H1 (cell line): ENCODE measurements around the gene LYPD6. TPM values are rescaled to one million over a fixed set of nuclear protein-coding genes. Genes with fewer than 3 reads are reported as not detected.

ENCODE experiments used
- CTCF ChIA-PET: fragments of 300-600 bp; sonication (Branson Sonifier 250); formaldehyde crosslinking; loops from one replicate; lab custom pipeline; 2021; ENCODE audit not compliant: partially characterized antibody; lab: Charles Lee
- POLR2A ChIA-PET: fragments of 300-600 bp; sonication (Branson Sonifier 250); formaldehyde crosslinking; loops from one replicate; lab custom pipeline; 2021; ENCODE audit warnings: inconsistent platforms; ENCODE audit not compliant: partially characterized antibody; lab: Charles Lee
- DNase-seq, 2 experiments: peaks; one replicate each; pipeline versions ENCODE4 v3.0.0 to v3.0.0-alpha.2; 2010 to 2022; ENCODE audit warnings: low spot score in 2 of 2, low read depth in 1 of 2, mixed read lengths in 1 of 2
- FAIRE-seq: peaks from 2 replicates; lab custom pipeline; 2011; peaks lifted over from hg19 to GRCh38; lab: Jason Lieb, UNC
- H2AFZ ChIP-seq: 2 replicates; pipeline ENCODE4 v1.8.1; 2012; ENCODE audit warnings: low read length, inconsistent platforms
- H2AK5ac ChIP-seq: 2 replicates; pipeline ENCODE4 v1.6.1; 2013; ENCODE audit warnings: low read depth, low read length
- H2BK120ac ChIP-seq: replicated peaks from 2 replicates; pipeline ENCODE3; 2013; ENCODE audit warnings: low read depth, low read length, inconsistent platforms
- H2BK12ac ChIP-seq: 2 replicates; pipeline ENCODE4 v1.6.1; 2013; ENCODE audit warnings: low read depth, low read length
- H2BK15ac ChIP-seq: 2 replicates; pipeline ENCODE4 v1.6.1; 2013; ENCODE audit warnings: low read length
- H2BK20ac ChIP-seq: 2 replicates; pipeline ENCODE4 v1.6.1; 2013; ENCODE audit warnings: low read length
- H2BK5ac ChIP-seq: 2 replicates; pipeline ENCODE4 v1.6.1; 2013; ENCODE audit warnings: low read depth, low read length
- H3K14ac ChIP-seq: 2 replicates; pipeline ENCODE4 v1.6.1; 2013; ENCODE audit warnings: inconsistent platforms; ENCODE audit not compliant: insufficient read length
- H3K18ac ChIP-seq: 2 replicates; pipeline ENCODE4 v1.6.1; 2013; ENCODE audit warnings: low read length; ENCODE audit errors: extremely low read depth
- H3K23ac ChIP-seq: 2 replicates; pipeline ENCODE4 v1.6.1; 2013; ENCODE audit warnings: inconsistent platforms; ENCODE audit not compliant: insufficient read length
- H3K23me2 ChIP-seq: 2 replicates; pipeline ENCODE4 v1.6.1; 2013; ENCODE audit warnings: low read depth, low read length
- H3K27ac ChIP-seq: 2 replicates; pipeline ENCODE4 v1.6.1; 2011; ENCODE audit warnings: low read depth, low read length, inconsistent platforms
- H3K27me3 ChIP-seq, 4 experiments: replicated peaks in 1 of 4; 1 replicate in 1 of 4; 2 replicates in 3 of 4; pipeline versions ENCODE4 v1.6.1 to v1.8.1; 2011 to 2013; ENCODE audit warnings: low read length in 3 of 4, mild to moderate bottlenecking in 3 of 4, inconsistent platforms in 2 of 4, mixed read lengths in 2 of 4, moderate library complexity in 1 of 4; ENCODE audit not compliant: control insufficient read depth in 3 of 4, insufficient read depth in 3 of 4; ENCODE audit errors: extremely low read depth in 1 of 4
- H3K36me3 ChIP-seq, 4 experiments: 2 replicates each; pipeline versions ENCODE4 v1.6.1 to v1.8.1; 2011 to 2013; ENCODE audit warnings: mild to moderate bottlenecking in 4 of 4, low read length in 3 of 4, moderate library complexity in 2 of 4, control low read depth in 1 of 4, inconsistent platforms in 1 of 4; ENCODE audit not compliant: insufficient read depth in 4 of 4, control insufficient read depth in 2 of 4
- H3K4ac ChIP-seq: replicated peaks from 2 replicates; pipeline ENCODE3; 2013; ENCODE audit warnings: low read length, low read depth, mixed read lengths, inconsistent platforms; ENCODE audit not compliant: insufficient read length
- H3K4me1 ChIP-seq, 4 experiments: replicated peaks in 1 of 4; 1 replicate in 1 of 4; 2 replicates in 3 of 4; pipeline versions ENCODE4 v1.6.1 to v1.8.1; 2011 to 2013; ENCODE audit warnings: low read length in 3 of 4, inconsistent platforms in 2 of 4, mixed read lengths in 1 of 4; ENCODE audit not compliant: insufficient read depth in 4 of 4, control insufficient read depth in 3 of 4
- H3K4me2 ChIP-seq, 2 experiments: 2 replicates each; pipeline versions ENCODE4 v1.6.1 to v1.8.1; 2011 to 2013; ENCODE audit warnings: low read depth in 2 of 2, low read length in 2 of 2, control low read depth in 1 of 2, inconsistent platforms in 1 of 2, mild to moderate bottlenecking in 1 of 2; ENCODE audit not compliant: insufficient read depth in 1 of 2
- H3K4me3 ChIP-seq, 4 experiments: fragments of 200-600, 300-600 bp in 1 of 4; sonication (generic), shearing (Covaris generic), sonication (Bioruptor Twin) in 1 of 4; 2 replicates each; pipeline versions ENCODE4 v1.5.1 to v1.8.1; 2011 to 2016; ENCODE audit warnings: low read length in 4 of 4, low read depth in 3 of 4, control low read depth in 2 of 4, inconsistent platforms in 2 of 4, mild to moderate bottlenecking in 2 of 4, mixed read lengths in 1 of 4, moderate library complexity in 1 of 4; ENCODE audit not compliant: insufficient read depth in 2 of 4; ENCODE audit errors: extremely low read depth in 1 of 4
- H3K56ac ChIP-seq: replicated peaks from 2 replicates; pipeline ENCODE3; 2013; ENCODE audit warnings: low read depth, mild to moderate bottlenecking, mixed read lengths, low read length, inconsistent platforms; ENCODE audit not compliant: insufficient read length
- H3K79me1 ChIP-seq: 2 replicates; pipeline ENCODE4 v1.6.1; 2013; ENCODE audit warnings: low read depth, low read length, control low read depth
- H3K79me2 ChIP-seq, 2 experiments: 2 replicates each; pipeline versions ENCODE4 v1.6.1 to v1.8.1; 2012 to 2013; ENCODE audit warnings: low read length in 2 of 2, mild to moderate bottlenecking in 2 of 2, inconsistent platforms in 1 of 2; ENCODE audit not compliant: insufficient read depth in 2 of 2, control insufficient read depth in 1 of 2
- H3K9ac ChIP-seq, 4 experiments: replicated peaks in 1 of 4; 1 replicate in 1 of 4; 2 replicates in 3 of 4; pipeline versions ENCODE4 v1.6.1 to v1.8.1; 2011 to 2013; ENCODE audit warnings: low read depth in 3 of 4, low read length in 3 of 4, control low read depth in 2 of 4, mild to moderate bottlenecking in 2 of 4, moderate library complexity in 2 of 4, inconsistent platforms in 1 of 4; ENCODE audit errors: extremely low read depth in 1 of 4
- H3K9me3 ChIP-seq, 2 experiments: 2 replicates each; pipeline versions ENCODE4 v1.6.1 to v1.8.1; 2012 to 2013; ENCODE audit warnings: mild to moderate bottlenecking in 2 of 2, moderate library complexity in 2 of 2, control low read depth in 1 of 2, inconsistent platforms in 1 of 2, low read depth in 1 of 2, low read length in 1 of 2, mixed read lengths in 1 of 2; ENCODE audit not compliant: insufficient read depth in 2 of 2
- H4K20me1 ChIP-seq, 2 experiments: replicated peaks in 1 of 2; 2 replicates each; pipeline versions ENCODE3 to v1.8.1; 2011 to 2013; ENCODE audit warnings: inconsistent platforms in 2 of 2, low read length in 2 of 2, mild to moderate bottlenecking in 1 of 2; ENCODE audit not compliant: insufficient read depth in 2 of 2, control insufficient read depth in 1 of 2
- H4K5ac ChIP-seq: 2 replicates; pipeline ENCODE4 v1.6.1; 2013; ENCODE audit warnings: low read length, low read depth, mixed read lengths, inconsistent platforms; ENCODE audit not compliant: insufficient read length
- H4K8ac ChIP-seq: 2 replicates; pipeline ENCODE4 v1.8.0; 2013; ENCODE audit warnings: mild to moderate bottlenecking, moderate library complexity, low read length, inconsistent platforms; ENCODE audit not compliant: insufficient read depth; ENCODE audit errors: extremely low read depth
- H4K91ac ChIP-seq: replicated peaks from 2 replicates; pipeline ENCODE3; 2013; ENCODE audit warnings: low read length, mixed read lengths, inconsistent platforms; ENCODE audit not compliant: insufficient read length
- EP300 ChIP-seq, 2 experiments: IDR thresholded peaks; 1 replicate in 1 of 2; 2 replicates in 1 of 2; pipeline ENCODE4 v1.6.1; 2011 to 2012; ENCODE audit warnings: low read depth in 2 of 2, low read length in 2 of 2, mild to moderate bottlenecking in 2 of 2, borderline replicate concordance in 1 of 2, inconsistent platforms in 1 of 2, moderate library complexity in 1 of 2
- PHF8 ChIP-seq: fragments of 200-600 bp; sonication (generic); conservative IDR thresholded peaks from 2 replicates; pipeline ENCODE4 v1.7.1; 2012; ENCODE audit warnings: low read depth, mild to moderate bottlenecking, inconsistent platforms, low read length, moderate library complexity
- ZNF274 ChIP-seq: IDR thresholded peaks from 2 replicates; pipeline ENCODE4 v1.7.0; 2012; ENCODE audit warnings: low read length, borderline replicate concordance; ENCODE audit errors: extremely low read depth
- whole genome bisulfite sequencing, 2 experiments: shearing (Covaris generic) in 1 of 2; methylation state at CpG; one replicate each; pipeline versions ENCODE4 v1.1.6 to v1.1.7; 2013 to 2015; ENCODE audit warnings: low lambda C conversion rate in 2 of 2, mixed read lengths in 2 of 2, inconsistent platforms in 1 of 2, low coverage in 1 of 2, missing lambda C conversion rate in 1 of 2; ENCODE audit not compliant: insufficient replicate concordance in 2 of 2, insufficient coverage in 1 of 2, insufficient read length in 1 of 2; ENCODE audit errors: extremely low coverage in 1 of 2, missing lambda C conversion rate in 1 of 2; 5-methylcytosine and 5-hydroxymethylcytosine counted together
- polyA plus RNA-seq, 7 experiments: library from polyadenylated mRNA; depleted of rRNA in 3 of 7; stranded (reverse) in 5 of 7; unstranded in 2 of 7; fragments of >200 nt in 5 of 7; fragments of 200-250 nt in 2 of 7; gene quantifications; 1 replicate in 5 of 7; 2 replicates in 1 of 7; 4 replicates in 1 of 7; pipeline versions ENCODE4 v1.2.1 to v1.2.3, GENCODE V29; 2011 to 2013; ENCODE audit warnings: missing spikeins in 2 of 7, mixed read lengths in 2 of 7
- total RNA-seq: library from RNA; stranded (reverse); fragmentation: NEBNext Ultra II Directional; extraction: Animal tissue kit (Norgen Biotek cat#: 25700); gene quantifications from 2 replicates; pipeline ENCODE4 v1.2.1, GENCODE V29; 2021

The LYPD6 gene
- total and polyA plus RNA-seq, 2 of the 8 experiments (the other 6 are each of a cell fraction or from before 2014, with no cell fraction given): 5.6 to 8.9 TPM

DNA sequence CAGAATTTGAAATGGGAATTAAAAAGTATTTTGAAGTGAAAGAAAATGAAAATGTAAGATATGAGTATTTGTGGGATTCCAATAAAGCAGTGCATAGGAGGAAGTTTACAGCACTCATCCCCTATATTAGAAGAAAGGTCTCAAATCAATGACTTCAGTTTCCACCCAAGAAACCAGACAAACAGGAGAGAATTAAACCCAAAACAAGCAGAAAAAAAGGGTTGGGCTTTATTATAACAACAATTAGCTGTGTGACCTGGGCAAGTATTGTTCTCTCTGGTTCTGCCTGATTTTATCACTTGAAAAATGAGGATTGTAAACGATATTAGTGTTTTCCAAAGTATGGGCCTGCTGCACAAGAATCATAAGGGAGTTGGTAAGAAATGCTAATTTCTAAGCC lies 18.3 kb upstream of the LYPD6 start:
- no peaks in the 10 kb centered on the region for H3K79me2 ChIP-seq
- no peaks in the 10 kb centered on the region for H3K27me3 ChIP-seq
- H2BK15ac ChIP-seq: no peak overlapping the region
- ChIA-PET CTCF (interaction anchor here (0.7 to 5.5 kb wide), 14 partner anchors 10 to 389 kb away, joined by 3 to 51 read pairs (median 6); partner anchors contain the start of gene LYPD6B), POLR2A (no interaction called here)
- no peak overlapping the region for H3K23ac ChIP-seq
- no peak overlapping the region for H3K4me2 ChIP-seq
- no peak overlapping the region for H4K8ac ChIP-seq
- H3K56ac ChIP-seq: no peak overlapping the region
- H4K91ac ChIP-seq: no peak overlapping the region
- no peak for FAIRE-seq
- no peak overlapping the region for H3K27ac ChIP-seq
- no peak overlapping the region for H3K4me3 ChIP-seq
- 83% methylated on average over 1 of the region's 1 CpG; no CpG with 5 or more reads in 1 of the 2 experiments for WGBS, 2 experiments
- no peaks in the 10 kb centered on the region for H3K79me1 ChIP-seq
- H4K20me1 ChIP-seq: no peaks in the 10 kb centered on the region
- H2BK5ac ChIP-seq: no peak overlapping the region
- no peak overlapping the region for H3K4ac ChIP-seq
- no peak overlapping the region for H2AFZ ChIP-seq
- no peak overlapping the region for H3K18ac ChIP-seq
- H2BK20ac ChIP-seq: no peak overlapping the region
- H4K5ac ChIP-seq: no peak overlapping the region
- peaks cover 0 to 11% (median 7%) of the 10 kb centered on the region in 4 experiments; a peak in 5 of 7 replicates for H3K4me1 ChIP-seq
- no peaks in the 10 kb centered on the region; a peak in 1 of 4 replicates for H3K9me3 ChIP-seq
- no peak for TF ChIP-seq PHF8
- no peak for TF ChIP-seq EP300 (IDR thresholded peaks at IDR 0.05; ENCODE audit: borderline replicate concordance in 1 of 2, low read depth in 2 of 2, low read length in 2 of 2)
- TF ChIP-seq ZNF274: no peak
- H3K36me3 ChIP-seq: no peaks in the 10 kb centered on the region
- H2AK5ac ChIP-seq: no peak overlapping the region
- DNase-seq: no peak
- H3K9ac ChIP-seq: no peak overlapping the region
- no peak overlapping the region for H2BK12ac ChIP-seq
- H3K14ac ChIP-seq: no peak overlapping the region
- no peak overlapping the region for H2BK120ac ChIP-seq
- no peaks in the 10 kb centered on the region for H3K23me2 ChIP-seq
